SU-DHL-6 (cell line): Measurements from ENCODE around the gene AGBL2.
"Not testable (repeated sequence)": the region's sequence is repeated elsewhere in the genome, so short reads cannot be mapped to it uniquely, and the experiment has no call there.

Experiments
- EZH2phosphoT487 ChIP-seq: fragments of 200-600 bp; sonication (generic), shearing (Covaris generic); conservative IDR thresholded peaks from 2 replicates; pipeline ENCODE4 v1.6.1; 2018; ENCODE audit warnings: mild to moderate bottlenecking, antibody characterized with exemption, low read length, moderate library complexity, mixed read lengths
- TF ChIP-seq, protein P1 (sequence below): fragments of 200-600 bp; sonication (generic); IDR thresholded peaks from one replicate; pipeline ENCODE4 v1.5.1; 2017; ENCODE audit warnings: antibody characterized with exemption, mild to moderate bottlenecking, low read length, moderate library complexity; ENCODE audit not compliant: insufficient read depth, poor library complexity, severe bottlenecking

DNA sequence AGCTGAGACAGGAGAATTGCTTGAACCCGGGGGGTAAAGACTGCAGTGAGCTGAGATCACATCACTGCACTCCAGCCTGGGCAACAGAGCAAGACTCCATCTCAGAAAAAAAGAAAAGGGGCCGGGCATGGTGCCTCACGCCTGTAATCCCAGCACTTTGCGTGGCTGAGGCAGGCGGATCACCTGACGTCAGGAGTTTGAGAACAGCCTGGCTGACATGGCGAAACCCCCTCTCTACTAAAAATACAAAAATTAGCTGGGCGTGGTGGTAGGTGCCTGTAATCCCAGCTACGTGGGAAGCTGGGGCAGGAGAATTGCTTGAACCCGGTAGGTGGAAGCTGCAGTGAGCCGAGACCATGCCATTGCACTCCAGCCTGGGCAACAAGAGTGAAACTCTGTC is 78.8 kb downstream of the AGBL2 start:
- TF ChIP-seq EZH2phosphoT487, result not testable (repeated sequence)
- TF ChIP-seq, protein P1, sequence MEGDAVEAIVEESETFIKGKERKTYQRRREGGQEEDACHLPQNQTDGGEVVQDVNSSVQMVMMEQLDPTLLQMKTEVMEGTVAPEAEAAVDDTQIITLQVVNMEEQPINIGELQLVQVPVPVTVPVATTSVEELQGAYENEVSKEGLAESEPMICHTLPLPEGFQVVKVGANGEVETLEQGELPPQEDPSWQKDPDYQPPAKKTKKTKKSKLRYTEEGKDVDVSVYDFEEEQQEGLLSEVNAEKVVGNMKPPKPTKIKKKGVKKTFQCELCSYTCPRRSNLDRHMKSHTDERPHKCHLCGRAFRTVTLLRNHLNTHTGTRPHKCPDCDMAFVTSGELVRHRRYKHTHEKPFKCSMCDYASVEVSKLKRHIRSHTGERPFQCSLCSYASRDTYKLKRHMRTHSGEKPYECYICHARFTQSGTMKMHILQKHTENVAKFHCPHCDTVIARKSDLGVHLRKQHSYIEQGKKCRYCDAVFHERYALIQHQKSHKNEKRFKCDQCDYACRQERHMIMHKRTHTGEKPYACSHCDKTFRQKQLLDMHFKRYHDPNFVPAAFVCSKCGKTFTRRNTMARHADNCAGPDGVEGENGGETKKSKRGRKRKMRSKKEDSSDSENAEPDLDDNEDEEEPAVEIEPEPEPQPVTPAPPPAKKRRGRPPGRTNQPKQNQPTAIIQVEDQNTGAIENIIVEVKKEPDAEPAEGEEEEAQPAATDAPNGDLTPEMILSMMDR, result not testable (repeated sequence)
